Glomerular visceral epithelial cell (primary cell): ENCODE data around the gene NLGN1.

Experiments
- DNase-seq: peaks from one replicate; pipeline ENCODE4 v3.0.0-alpha.2; 2016; ENCODE audit errors: extremely low spot score

NLGN1 gene

DNA sequence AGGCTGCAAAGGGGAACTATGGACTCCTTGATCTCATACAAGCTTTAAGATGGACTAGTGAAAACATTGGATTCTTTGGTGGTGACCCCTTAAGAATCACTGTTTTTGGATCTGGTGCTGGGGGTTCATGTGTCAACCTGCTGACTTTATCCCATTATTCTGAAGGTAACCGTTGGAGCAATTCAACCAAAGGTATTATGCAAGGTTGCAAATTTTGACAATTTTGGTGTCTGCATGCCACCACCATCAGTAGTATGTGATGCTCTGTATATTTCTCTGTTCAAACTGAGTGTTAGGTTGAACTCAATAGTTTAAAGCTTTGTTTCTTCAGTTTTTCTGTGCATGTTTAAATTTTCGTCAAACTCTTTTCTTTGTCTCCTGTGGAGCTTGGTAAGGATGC is 877.8 kb downstream of the NLGN1 start:
- no peak for DNase-seq

- no peak for DNase-seq
Observed at GRCh38 chr3:174276826-174277225, 879.3 kb downstream of the NLGN1 start.

- DNase-seq: no peak
Observed at GRCh38 chr3:174278094-174278493, 880.5 kb downstream of the NLGN1 start.

DNA sequence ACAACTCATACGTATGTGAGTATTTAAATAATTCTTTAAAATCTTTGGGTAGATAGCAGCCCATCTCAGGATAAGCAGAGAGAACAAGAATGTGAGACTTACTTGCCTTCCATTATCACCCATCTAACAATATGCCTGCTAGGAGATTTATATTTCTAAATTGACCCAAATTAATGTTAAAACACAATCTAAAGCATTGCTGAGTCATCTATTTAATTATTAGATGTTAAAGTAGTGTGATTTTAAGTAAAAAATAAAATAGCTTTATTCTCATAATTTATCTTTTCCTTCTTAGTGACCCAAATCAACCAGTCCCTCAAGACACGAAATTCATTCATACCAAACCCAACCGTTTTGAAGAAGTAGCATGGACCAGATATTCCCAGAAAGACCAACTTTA is 882.6 kb downstream of the NLGN1 start:
- no peak for DNase-seq

DNA sequence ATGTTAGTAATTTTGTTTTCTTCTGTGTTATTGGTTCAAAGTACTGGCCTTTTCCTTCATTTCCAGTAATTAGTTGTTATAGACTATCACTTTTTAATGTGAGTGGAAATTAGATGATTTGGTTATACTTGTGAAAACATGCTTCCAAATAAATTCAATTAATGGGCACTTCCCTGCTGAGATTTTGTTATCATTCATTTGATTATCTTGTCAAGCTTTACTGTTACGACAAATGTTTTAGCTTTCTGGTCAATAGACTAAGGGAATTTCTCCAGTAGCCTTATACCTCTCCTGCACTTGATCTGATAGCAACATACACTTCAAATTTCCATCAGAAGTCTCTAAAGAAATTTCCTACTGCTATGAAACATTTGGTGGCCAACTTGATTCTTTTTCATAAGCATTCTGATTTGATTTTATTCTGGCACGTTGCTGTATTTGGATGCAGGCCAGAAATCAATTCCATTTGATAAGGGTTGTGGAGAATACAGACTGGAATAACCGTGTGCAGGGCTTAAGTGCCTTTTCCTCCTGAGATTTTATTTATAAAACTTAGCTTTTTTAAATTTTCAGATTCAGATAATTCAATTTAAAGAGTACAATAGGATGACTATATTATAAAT is 887.8 kb downstream of the NLGN1 start:
- no peak for DNase-seq

DNA sequence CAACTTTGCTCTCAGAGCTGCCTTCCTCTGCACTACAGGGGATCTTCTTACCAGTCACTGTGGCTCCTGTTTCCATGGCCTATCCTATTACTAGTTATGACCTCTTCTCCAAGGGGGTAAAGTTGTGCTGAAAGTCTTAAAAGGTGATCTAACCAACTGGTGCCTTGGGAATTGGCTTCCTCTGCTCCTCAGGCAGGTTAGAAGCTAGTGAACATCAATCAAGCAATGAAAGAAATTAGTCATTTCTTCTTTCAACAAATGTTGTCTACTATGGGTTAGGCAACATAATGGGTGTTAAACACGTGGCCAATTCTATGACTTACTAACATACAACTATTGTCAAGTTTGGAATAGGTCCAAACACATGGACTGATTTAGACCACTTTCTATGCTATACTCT is 890.2 kb downstream of the NLGN1 start:
- DNase-seq: no peak

DNA sequence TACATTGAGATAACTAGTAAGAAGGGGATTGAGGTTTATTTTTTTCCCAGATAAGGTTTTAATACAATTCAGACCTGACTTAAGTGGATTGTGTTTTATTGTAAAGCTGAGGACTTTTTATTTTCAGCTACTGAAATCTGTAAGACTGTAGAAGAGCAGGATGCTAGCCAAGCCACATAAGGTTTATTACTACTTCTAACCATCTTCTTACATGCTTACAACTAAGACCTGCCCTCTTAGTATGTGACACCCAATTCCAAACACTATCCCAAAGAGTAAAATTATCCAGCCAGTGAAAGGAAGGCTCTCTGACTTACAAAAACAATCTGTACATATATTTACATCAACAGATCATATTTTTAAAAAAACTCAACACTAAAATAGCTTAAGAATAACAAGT is 897.1 kb downstream of the NLGN1 start:
- DNase-seq: no peak

DNA sequence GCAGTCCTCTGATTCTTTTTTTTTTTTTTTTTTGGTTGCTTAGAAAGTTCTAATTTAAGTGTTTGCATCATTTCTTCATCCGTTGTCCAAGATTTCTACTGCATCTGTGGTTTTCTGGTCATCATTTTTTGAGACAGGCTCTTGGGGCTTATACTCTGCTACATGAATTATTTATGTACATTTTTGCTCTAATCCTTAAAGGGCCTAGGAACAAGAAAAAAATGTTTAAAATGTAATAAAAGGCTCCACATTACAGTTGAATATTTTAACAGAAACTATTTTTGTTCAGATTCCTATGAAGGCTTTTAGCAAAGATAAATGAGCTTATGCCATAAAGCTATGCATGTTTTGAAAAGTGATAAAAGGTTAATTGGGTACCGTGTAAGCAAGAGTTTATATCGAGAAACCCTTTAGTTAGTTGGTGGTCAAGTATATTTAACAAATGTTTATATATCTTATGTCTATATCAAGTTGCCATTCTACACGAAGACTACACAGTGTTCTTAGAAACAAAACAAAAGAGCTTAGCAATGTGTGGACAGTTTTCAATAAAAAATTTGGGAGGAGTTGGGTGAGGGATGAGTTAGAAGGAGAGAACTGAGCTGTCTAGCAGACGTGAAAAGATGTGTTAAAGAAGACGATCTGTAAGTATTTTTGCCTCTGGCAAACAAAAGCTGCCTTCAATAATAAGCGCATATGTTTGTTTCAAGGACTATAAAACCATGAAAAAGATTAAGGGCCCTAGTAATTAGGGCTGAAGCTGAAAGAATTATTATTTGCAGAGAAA is 898.0 kb downstream of the NLGN1 start:
- no peak for DNase-seq

GRCh38 chr3:174302746-174303315 is 905.3 kb downstream of the NLGN1 start:
- no peak for DNase-seq

DNA sequence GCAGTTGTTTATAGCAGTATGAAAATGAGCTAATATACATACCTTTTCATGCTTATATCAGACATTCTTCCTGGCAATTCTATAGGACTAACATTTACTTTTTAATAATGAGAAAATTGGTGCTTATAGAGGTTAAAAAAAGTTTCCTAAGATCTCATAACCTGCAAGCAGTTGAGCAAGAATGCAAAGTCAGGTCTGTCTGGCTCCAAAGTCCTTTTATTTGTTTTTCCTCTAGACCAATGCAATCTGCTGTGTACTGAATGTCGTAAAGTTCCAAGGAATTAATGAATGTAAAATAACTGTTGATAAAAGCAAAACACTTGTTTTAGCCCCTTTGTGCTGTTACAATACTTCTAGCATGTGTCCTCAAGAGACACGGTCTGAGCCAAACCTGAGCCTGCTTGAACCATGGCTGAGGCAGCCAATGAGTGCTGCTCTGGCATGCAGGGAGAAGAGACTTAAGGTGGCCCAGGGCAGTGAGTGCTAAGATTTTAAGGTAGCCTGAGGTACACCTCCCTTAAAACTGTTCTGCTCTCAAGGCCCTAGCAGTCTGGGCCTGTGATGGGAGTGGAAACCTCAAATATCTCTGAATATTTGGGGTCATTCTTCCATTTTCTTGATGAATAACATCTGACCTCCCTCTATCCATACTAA is 906.5 kb downstream of the NLGN1 start:
- DNase-seq: no peak

GRCh38 chr3:174308736-174309135 is 911.2 kb downstream of the NLGN1 start:
- no peak for DNase-seq

- DNase-seq: no peak
Observed at GRCh38 chr3:174310475-174310983, 913.0 kb downstream of the NLGN1 start.

GRCh38 chr3:174315225-174315624 is 917.7 kb downstream of the NLGN1 start:
- DNase-seq: no peak

GRCh38 chr3:174317005-174317404 is 919.5 kb downstream of the NLGN1 start:
- no peak for DNase-seq

- DNase-seq: no peak
Observed at GRCh38 chr3:174318181-174318580, 920.6 kb downstream of the NLGN1 start.

DNA sequence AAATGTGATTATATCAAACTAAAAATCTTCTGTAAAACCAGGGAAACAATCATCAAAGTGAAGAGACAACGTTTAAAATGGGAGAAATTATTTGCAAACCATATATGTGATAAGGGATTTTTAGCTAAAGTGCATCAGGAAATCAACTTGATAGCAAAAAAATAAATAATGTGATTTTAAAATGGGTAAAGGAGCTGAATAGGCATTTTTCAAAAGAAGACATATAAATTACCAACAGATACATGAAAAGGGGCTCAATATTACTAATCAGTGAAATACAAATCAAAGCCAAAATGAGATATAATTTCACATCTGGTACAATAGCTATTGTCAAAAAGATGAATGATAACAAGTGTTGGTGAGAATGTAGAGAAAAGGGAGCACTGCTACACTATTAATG is 924.0 kb downstream of the NLGN1 start:
- DNase-seq: no peak

DNA sequence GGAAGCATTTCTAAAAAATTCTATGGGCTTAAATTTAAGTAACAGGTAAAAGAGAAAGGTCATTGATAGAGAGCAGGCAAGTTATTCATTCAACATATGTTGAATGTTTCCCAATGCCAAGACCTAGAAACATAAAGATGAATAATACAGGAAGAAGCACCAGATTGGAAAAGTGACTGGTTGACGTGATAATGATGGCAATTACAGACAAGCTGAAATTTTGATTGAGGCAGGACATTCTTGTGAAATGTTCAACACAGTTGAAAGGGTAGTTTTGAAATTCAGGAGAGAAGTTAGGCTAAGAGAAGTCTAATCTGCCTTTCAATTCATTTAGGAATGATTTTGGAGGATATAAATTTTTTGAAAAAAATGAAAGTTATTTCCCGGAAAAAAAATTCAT is 925.2 kb downstream of the NLGN1 start:
- DNase-seq: no peak

- no peak for DNase-seq
Observed at GRCh38 chr3:174325171-174325570, 927.6 kb downstream of the NLGN1 start.

DNA sequence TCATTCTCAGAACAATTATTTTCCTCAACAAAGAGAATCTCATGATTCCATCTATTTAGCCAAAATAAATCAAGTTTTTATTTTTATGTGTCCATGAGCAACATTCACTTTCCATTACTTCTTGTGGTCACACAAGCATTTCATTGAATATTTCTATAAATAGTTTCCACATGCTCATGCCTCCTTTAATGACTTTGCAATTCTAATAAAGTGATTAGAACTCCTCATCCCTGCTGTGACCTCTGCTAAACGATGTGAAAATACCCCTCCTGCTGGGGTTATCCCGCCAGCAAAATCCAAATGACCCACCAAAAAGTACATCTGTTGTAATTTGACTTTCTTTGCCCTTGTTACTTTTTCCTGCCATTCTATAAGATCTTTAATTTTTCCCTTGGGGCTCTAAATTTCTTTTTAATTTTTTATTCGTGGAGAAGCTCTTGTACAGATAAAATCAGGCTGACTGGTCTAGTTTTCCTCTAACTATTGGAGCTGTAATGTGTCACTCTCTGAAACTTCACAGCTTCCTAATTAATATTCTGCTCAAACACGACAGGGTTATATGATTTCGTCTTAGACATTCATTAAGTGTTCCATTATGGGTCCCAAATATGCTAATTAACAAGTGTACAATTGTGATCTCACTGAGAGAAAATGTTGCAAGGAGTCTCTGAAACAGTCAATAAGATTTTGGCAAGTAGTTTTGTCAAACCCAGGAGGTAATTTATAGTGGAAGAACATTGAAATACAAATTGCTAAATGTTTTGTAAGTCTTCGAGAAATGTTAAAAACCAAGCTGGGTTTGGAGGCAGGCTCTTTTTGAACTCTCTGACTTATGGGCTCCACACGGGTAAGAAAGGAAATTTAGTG is 928.5 kb downstream of the NLGN1 start:
- no peak for DNase-seq

DNA sequence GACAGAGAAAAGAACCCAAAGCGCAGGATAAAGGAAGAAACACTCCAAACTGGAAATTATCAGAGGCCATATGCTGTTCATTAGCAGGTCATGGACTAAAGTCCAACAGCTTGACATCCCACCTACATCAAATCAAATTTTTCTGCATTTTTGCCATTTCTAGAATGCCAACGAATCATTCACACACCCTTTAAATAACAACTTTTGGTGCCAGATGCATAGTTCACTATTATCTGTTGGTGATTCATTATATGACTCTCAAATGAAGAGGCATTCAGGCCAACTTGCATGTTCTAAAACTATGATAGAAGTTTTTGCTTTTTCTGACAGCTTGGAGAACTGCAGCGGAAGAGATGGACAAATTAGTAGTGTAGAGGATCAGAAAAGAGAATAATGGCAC is 931.8 kb downstream of the NLGN1 start:
- DNase-seq: peak; percentile 19

DNA sequence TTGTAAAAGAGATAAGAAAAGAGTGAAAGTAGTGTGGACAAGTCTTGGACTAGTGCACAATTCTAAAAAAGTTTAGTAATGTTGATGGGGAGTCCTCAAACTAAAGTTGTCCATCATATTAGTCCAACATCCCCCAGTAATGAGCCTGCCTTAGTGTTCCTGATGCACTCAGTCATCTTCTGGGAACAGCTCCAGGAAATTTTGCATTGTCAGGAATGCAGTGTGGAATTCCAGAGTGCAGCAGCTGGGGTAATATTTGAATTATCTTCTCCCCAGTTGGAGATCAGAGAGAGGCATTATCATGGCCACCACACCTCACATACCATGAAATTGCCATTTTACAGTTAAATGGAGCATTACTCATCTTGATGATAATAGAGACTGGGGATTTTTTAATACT is 932.8 kb downstream of the NLGN1 start:
- DNase-seq: peak; percentile 72
